HG03095 (cell line): ENCODE data around the gene MECR.

Experiments used
- ATAC-seq: cut with Tn5 transposase; IDR thresholded peaks from one replicate; pipeline ENCODE4 v1.9.1; 2021; ENCODE audit warnings: moderate library complexity; ENCODE audit not compliant: unreplicated experiment

MECR gene, protein sequence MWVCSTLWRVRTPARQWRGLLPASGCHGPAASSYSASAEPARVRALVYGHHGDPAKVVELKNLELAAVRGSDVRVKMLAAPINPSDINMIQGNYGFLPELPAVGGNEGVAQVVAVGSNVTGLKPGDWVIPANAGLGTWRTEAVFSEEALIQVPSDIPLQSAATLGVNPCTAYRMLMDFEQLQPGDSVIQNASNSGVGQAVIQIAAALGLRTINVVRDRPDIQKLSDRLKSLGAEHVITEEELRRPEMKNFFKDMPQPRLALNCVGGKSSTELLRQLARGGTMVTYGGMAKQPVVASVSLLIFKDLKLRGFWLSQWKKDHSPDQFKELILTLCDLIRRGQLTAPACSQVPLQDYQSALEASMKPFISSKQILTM

DNA sequence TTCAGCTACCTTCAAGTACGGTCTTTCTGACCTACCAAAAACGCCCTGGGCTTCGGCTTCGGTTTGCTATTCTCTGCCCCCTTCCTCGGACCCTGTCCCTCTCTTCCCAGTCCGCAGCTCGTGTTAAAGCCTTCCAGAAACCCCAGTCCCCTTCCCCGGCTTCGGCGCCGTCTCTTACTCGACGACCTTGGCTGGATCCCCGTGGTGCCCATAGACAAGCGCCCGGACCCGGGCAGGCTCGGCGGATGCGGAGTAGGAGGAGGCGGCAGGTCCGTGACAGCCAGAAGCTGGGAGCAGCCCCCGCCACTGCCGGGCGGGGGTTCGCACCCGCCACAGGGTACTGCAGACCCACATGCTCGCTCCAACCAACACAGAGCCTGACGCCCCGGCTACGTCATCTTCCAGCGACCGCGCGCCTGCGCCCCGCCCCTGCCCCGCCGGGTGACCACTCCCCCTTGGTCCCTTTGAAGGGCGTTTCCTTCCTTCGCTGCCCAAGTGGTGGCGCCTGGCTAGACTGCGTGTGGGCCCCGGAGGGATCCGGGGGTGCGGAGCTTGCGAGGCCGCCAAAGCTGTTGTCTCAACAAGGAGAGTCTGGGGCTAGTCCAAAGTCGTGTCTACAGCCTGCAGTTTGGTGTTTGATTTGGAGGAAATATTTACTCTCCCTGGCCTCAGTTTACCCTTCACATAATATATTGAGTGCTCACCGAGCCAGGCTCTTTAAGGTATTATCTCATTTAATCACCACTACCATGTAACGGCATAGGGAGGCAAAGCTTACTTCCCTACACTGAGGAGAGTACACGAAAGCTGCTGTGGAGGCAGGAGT is at the start of gene MECR:
TSS of gene MECR (minus strand) at position 382 of the 826 bp plus-strand sequence. CDS start at position 354, 28 bp downstream.
- ATAC-seq = peak; percentile 71

- no peak for ATAC-seq
These were observed 49.2 kb upstream of the MECR start for GRCh38 chr1:29279951-29280391.

GRCh38 chr1:29279406-29279805 is 48.7 kb upstream of the MECR start:
- no peak for ATAC-seq

DNA sequence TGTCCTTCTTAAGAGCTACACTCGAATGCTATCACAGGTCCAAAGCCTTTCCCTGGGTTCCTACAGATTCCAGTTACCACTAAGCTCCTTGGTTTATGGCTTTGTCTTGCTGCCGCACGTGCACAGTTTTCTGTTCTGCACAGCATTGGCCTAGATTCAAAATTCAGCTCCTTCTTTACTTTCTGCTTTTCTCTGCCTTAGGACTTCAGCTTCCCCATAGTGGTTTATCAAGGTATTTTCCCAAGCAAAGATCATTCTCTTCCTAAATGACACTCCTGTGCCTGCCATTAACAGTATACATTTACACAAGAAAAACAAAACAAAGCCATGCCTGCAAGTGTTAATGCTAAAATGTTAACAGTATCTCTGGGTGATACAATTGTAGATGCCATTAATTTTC is 47.4 kb upstream of the MECR start:
- ATAC-seq = no peak

GRCh38 chr1:29275435-29275834 is 44.7 kb upstream of the MECR start:
- no peak for ATAC-seq

DNA sequence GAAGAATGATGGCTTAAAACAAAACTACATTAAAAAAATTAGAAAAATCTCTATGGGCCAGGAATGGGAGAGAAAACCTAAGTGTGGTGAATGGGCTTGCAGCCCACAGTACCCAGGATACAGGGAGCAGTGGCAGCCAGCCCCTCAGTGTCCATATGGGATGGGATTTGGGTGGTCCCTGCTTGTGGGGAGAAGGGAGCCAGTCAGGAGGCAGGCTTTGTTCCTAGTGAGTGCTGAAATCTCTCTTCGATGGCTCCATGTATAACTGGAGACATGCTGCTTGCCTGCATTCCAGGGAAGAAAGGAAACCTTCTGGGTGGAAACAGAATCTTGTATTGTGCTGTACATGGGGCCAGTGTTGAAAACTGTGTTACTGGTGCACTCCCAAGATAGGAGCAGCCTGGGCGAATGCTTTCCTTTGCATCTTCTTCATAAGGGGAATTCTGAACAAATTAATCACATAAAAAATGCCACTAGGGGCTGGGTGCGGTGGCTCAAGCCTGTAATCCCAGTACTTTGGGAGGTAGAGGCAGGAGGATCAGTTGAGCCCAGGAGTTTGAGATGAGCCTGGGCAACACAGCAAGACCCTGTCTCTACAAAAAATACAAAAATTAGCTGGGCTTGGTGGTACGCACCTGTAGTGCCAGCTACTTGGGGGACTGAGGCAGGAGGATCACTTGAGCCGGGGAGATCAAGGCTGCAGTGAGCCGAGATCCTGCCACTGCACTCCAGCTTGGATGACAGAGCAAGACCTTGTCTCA is 41.6 kb upstream of the MECR start:
- ATAC-seq = no peak

DNA sequence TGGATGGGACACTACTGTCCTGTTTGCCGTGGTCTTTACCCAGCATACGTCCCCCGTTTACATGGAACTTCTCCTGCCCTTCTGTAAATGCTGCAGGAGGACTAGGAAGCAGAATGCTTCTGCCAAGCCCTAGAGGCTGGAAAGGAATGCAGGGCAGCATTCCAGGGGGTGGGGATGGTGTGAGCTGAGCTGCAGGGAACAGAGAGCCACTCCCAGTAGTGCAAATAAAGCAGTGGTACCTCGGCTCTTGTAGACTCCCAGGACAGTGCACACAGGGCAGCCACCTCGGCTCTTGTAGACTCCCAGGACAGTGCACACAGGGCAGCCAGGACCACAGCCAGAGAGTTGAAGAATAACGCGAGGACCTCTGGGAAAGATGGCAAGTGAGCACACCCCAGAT is 41.0 kb upstream of the MECR start:
- ATAC-seq = no peak

DNA sequence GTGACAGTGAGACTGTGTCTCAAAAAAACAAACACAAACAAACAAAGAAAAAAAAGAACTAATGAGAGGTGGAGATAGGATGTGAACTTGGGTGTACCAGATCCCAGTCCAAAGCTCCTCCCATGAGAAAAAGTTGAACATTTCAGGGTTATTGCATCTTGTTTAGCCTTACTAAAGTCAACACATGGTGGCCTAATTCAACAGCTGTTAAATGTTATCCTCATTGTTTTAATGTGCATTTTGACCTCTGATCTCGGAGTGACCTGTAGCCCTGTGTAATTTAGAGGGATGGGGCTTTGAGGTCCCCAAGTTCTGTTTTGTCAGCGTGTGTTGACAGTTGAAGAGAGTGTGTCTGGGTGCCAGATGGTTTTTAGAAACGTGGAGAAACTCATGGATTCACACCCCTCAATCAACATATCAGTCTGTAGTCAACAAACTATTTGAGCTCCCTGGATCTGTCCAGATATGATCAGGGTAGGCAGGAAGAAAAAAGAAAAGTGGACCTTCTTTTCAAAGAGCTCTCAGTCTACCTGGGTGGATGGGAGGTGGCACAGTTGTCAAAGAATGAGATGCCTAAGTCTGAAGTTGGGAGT is 40.3 kb upstream of the MECR start:
- ATAC-seq = no peak

DNA sequence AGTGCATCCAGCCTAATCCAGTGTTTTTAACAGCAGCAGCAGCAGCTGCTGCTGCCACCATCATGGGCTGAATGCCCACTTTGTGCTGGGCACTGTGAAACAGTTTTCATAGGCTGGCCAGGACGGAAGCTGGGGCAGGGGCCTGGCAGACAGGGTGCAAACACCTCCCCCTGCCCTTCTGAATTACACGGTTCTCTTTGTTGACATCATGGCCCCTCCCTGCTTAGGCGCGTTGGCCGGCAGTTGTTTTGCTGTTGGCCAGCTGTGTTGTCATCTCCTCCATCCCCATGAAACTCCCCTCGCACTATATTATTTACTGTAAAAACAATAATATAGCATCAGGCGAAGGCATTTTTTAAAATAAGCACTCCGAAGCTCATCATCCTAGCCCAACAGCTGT is 38.6 kb upstream of the MECR start:
- ATAC-seq = no peak

- no peak for ATAC-seq
These were observed 36.8 kb upstream of the MECR start for GRCh38 chr1:29267321-29268070.

DNA sequence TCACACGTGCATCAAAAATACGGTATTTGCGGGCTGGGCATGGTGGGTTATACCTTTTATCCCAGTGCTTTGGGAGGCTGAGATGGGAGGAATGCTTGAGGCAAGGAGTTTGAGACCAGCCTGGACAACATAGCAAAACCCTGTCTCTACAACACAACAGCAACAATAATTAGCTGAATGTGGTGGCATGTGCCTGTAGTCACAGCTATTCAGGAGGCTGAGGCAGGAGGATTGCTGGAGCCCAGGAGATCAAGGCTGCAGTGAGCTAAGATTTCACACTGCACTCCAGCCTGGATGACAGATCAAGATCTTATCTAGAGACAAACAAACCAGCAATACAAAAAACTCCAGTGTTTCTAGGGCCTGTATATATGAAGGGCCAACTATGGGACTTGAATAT is 36.2 kb upstream of the MECR start:
- ATAC-seq = no peak

DNA sequence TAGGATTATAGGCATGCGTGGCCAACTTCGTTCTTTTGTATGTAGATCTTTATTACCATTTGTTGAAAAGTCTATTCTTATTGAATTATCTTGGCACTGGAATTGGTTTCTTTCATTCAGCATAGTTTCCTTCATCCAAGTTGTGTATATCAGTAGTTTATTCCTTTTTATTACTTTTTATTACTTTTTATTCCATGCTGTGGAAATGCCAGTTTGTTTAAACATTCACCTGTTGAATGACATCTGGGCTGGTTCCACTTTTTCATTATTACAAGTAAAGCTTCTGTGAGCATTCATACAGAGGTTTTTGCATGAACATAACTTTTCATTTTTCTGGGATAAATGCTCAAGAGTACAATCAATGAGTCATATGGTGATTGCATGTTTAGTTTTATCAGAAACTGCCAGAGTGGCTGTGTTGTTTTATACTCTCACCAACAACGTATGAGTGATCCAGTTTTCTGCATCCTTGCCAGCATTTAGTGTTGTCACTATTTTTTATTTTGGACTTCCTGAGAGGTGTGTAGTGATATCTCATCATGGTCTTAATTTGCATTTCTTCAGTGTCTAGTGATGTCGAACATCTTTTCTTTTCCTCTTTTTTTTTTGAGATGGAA is 34.1 kb upstream of the MECR start:
- ATAC-seq = no peak

GRCh38 chr1:29260531-29260930 is 29.8 kb upstream of the MECR start:
- ATAC-seq = no peak

DNA sequence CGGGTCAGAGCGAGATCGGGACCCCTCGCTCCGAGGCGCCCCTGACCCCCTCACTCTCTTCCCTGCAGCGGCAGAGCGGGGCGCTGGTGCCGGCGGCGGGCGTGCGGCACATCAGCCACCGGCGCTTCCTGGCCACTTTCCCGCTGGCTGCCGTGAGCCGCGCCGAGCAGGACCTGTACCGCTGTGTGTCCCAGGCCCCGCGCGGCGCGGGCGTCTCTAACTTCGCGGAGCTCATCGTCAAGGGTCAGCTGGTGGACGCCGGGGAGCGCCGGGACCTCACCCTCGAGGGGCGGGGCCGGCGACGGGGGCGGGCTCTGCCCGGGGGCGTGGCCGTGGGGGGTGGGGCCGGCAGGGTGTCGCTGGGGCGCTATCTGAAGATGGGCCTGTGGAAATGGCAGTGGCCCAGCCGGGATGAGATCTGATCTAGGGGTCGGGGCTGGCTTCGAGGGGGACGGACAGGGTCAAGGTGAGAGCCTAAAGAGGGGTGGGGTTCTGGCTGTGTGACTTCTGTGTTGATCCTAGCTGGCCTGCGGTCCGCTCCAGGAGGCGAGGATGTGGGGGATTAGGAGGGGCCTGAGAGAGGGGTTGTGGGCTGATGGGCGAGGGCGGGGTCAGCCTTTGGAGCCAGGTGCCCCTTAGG is 29.2 kb upstream of the MECR start:
- ATAC-seq = no peak

- ATAC-seq = no peak
These were observed 28.5 kb upstream of the MECR start for GRCh38 chr1:29258976-29259801.

DNA sequence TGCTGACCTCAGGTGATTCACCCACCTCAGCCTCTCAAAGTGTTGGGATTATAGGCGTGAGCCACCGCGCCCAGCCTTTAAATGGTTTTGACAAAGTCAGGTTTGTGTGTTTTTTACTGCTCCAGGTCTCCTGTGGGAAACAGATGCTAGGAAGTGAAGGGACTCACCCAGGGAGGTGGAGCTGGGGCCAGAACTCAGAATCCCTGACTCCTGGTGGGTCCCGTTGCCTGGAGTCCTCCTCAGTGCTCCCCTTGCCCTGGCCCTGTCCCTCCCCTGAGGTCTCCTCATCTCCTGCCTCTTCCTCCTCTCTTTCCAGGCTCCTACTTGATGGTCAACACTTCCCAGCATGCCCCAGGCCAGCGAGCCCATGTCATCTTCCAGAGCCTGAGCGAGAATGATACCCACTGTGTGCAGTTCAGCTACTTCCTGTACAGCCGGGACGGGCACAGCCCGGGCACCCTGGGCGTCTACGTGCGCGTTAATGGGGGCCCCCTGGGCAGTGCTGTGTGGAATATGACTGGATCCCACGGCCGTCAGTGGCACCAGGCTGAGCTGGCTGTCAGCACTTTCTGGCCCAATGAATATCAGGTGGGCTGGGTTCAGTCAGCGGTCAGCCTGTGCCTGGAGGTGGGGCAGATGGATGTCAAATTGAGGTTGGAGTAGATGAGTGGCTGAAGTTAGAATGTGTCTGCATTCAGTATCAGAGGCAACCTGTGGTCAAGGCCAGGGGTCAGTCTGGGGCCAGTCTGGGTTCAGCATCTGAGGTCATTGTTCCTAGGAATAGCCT is 27.6 kb upstream of the MECR start:
- ATAC-seq = no peak

DNA sequence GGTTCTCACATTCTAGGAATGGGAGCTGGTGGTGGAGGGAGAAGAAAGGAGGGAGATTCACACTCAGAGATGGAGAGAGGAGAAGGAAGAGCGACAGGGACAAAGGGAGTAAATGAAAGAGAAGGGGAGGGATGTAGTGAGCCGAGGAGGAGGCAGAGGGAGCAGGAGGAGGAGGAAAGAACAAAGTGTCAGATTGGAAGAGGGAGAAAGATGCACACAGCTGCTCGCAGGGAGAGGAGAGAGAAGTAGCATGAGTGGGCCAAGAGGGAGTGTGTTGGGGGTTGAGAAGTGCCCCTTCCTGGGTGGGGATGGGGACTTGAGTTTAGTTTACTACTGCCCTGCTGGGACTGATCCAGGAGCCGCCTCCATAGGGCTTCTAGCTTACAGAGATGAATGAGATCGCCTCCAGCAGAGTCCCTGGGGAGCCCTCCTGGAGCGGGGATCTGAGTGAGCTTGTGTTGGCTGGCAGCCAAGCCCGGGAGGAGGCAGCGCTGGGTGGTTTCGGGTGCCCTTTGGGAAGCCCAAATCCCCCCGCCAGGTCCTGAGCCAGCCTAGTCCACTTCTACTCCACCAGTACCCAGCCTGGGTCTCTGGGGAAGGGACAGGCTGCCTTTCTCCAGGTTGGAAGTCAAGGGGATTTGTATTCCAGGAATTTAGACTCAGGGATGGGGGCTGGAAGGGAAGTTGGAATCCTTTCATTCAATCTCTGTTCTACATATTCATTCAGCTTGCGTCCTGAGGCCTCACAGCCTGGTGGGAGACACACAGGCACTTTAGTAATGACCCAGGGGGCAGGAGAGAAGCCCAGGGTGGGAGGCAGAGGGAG is 26.5 kb upstream of the MECR start:
- no peak for ATAC-seq
